RWPE2 (cell line): Measurements from ENCODE around the gene DNAJA1.

Experiments used
- ATAC-seq: fragments of 200-7000 bp; cut with Tn5 transposase; 3 replicates; pipeline ENCODE4 v1.9.1; 2021; ENCODE audit warnings: low read depth
- DNase-seq: peaks from one replicate; pipeline ENCODE4 v3.0.0-alpha.2; 2020; ENCODE audit warnings: low spot score
- H3K27ac ChIP-seq: fragments of 450-650 bp; 2 replicates; pipeline ENCODE4 v1.5.1; 2017; ENCODE audit warnings: mild to moderate bottlenecking; ENCODE audit not compliant: poor library complexity, severe bottlenecking
- H3K27me3 ChIP-seq: fragments of 250-450 bp; sonication (Bioruptor Pico); 2 replicates; pipeline ENCODE4 v1.5.1; 2021; ENCODE audit warnings: mild to moderate bottlenecking, moderate library complexity; ENCODE audit not compliant: insufficient read depth, poor library complexity, severe bottlenecking
- H3K36me3 ChIP-seq: fragments of 250-450 bp; sonication (Bioruptor Pico); 2 replicates; pipeline ENCODE4 v1.5.1; 2020; ENCODE audit warnings: low read depth, mild to moderate bottlenecking, moderate library complexity
- H3K4me1 ChIP-seq: fragments of 250-450 bp; sonication (Bioruptor Pico); 2 replicates; pipeline ENCODE4 v1.5.1; 2021; ENCODE audit warnings: mild to moderate bottlenecking, moderate library complexity; ENCODE audit not compliant: insufficient read depth, poor library complexity, severe bottlenecking
- H3K4me3 ChIP-seq: fragments of 250-450 bp; sonication (Bioruptor Pico); 2 replicates; pipeline ENCODE4 v1.5.1; 2021; ENCODE audit warnings: mild to moderate bottlenecking, moderate library complexity; ENCODE audit not compliant: severe bottlenecking
- H3K9me3 ChIP-seq: fragments of 250-450 bp; sonication (Bioruptor Pico); 2 replicates; pipeline ENCODE4 v1.5.1; 2021; ENCODE audit warnings: mild to moderate bottlenecking, moderate library complexity; ENCODE audit not compliant: severe bottlenecking
- TF ChIP-seq, protein P1 (sequence below): fragments of 450-650 bp; IDR thresholded peaks from one replicate; pipeline ENCODE4 v1.5.1; 2017; ENCODE audit warnings: mild to moderate bottlenecking, moderate library complexity; ENCODE audit not compliant: poor library complexity, severe bottlenecking

Gene DNAJA1

GRCh38 chr9:33022755-33023154 lies 2.3 kb upstream of the DNAJA1 start:
- no peaks in the 10 kb centered on the region for H3K9me3 ChIP-seq
- H3K27ac ChIP-seq = no peak overlapping the region
- TF ChIP-seq, protein P1, sequence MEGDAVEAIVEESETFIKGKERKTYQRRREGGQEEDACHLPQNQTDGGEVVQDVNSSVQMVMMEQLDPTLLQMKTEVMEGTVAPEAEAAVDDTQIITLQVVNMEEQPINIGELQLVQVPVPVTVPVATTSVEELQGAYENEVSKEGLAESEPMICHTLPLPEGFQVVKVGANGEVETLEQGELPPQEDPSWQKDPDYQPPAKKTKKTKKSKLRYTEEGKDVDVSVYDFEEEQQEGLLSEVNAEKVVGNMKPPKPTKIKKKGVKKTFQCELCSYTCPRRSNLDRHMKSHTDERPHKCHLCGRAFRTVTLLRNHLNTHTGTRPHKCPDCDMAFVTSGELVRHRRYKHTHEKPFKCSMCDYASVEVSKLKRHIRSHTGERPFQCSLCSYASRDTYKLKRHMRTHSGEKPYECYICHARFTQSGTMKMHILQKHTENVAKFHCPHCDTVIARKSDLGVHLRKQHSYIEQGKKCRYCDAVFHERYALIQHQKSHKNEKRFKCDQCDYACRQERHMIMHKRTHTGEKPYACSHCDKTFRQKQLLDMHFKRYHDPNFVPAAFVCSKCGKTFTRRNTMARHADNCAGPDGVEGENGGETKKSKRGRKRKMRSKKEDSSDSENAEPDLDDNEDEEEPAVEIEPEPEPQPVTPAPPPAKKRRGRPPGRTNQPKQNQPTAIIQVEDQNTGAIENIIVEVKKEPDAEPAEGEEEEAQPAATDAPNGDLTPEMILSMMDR = no peak
- H3K36me3 ChIP-seq = peaks cover 48% of the 10 kb centered on the region
- ATAC-seq (no peak), DNase-seq (no peak)
- H3K4me3 ChIP-seq = no peak overlapping the region
- no peaks in the 10 kb centered on the region for H3K27me3 ChIP-seq
- H3K4me1 ChIP-seq = peaks cover 9% of the 10 kb centered on the region

DNA sequence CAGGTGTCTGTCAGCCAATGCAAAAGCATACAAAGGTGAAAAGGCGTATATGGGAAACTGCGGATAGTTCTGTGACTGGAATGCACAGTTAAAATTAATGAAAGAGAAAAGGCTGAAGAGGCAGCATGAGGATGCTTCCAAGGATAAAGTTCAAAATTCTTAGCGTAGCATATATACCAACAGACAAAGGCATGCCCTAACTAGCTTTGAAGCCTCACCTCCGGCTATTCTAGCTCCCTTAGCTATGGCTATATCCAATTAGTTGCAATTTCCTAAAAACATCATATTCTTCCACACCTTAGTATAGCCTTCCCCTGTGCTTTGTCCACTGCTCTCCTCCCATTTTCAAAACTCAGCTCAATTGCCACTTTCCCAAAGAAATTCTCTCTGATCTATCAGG lies 1.4 kb upstream of the DNAJA1 start:
- TF ChIP-seq, protein P1 = no peak
- H3K4me3 ChIP-seq = peak overlapping the region; percentile 95
- H3K36me3 ChIP-seq = peaks cover 53% of the 10 kb centered on the region
- H3K27me3 ChIP-seq = no peaks in the 10 kb centered on the region
- peak overlapping the region; percentile 75 for H3K27ac ChIP-seq
- H3K4me1 ChIP-seq = peaks cover 16% of the 10 kb centered on the region
- H3K9me3 ChIP-seq = no peaks in the 10 kb centered on the region
- no peak for ATAC-seq
- DNase-seq = no peak

DNA sequence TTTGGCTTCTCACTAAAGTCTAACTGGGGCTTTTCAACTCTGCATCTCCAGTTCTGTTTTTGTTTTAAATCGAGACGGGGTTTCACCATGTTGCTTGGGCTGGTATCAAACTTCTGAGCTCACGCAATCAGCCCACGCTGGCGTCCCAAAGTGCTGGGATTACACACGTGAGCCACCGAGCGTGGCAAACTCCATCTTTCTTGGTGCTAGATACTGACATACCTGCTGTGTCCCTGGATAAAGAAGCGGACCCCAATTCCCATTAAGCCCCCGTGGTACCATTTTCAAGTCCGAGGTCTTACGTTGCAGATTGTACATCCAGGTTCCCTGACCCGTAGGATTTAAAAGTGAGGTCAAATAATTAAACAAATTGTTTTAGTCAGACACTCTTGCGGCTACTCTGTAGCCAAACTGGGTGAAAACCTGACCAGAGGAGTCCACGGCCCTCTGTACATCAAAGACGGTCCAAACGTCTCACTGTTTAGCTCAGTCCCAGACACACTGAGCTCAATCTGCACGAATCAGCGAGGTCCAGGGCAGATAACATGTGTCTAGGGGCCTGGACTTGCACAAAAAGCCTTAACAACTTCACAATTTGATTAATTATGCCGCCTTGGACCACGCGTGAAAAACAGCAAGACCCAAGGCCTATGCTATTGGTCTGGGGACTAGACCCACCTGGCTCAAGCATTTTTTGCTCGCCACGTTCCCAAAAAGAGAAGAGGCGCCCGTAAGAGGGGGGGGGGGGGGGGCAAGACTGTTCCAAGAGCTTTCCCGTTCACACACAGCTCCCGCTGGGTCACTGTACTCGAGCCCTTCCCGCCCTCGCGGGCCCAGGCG lies 727 bp upstream of the DNAJA1 start:
- Histone ChIP-seq H3K9me3 (no peaks in the 10 kb centered on the region), H3K27me3 (no peaks in the 10 kb centered on the region), H3K4me1 (peaks cover 23% of the 10 kb centered on the region), H3K36me3 (peaks cover 53% of the 10 kb centered on the region), H3K4me3 (peak overlapping the region; percentile 95), H3K27ac (peak overlapping the region; percentile 75)
- DNase-seq = no peak
- TF ChIP-seq, protein P1 = no peak
- ATAC-seq = peak; percentile 4; the same call in 1 of the 3 replicates

GRCh38 chr9:33025572-33026342 lies 684 bp downstream of the DNAJA1 start:
- Histone ChIP-seq H3K27ac (peak overlapping the region; percentile 75), H3K4me1 (peaks cover 29% of the 10 kb centered on the region), H3K36me3 (peaks cover 55% of the 10 kb centered on the region), H3K4me3 (peak overlapping the region; percentile 95), H3K9me3 (no peaks in the 10 kb centered on the region), H3K27me3 (no peaks in the 10 kb centered on the region)
- TF ChIP-seq, protein P1 = no peak
- DNase-seq (no peak), ATAC-seq (peak; percentile 41)
